ENCODE measurements around the gene FAM156A.
"Not testable (repeated sequence)": the region's sequence is repeated elsewhere in the genome, so short reads cannot be mapped to it uniquely, and the experiment has no call there.

FAM156A gene

GRCh38 chrX:52958113-52958959 is at the start of gene FAM156A:
Gene FAM156A, minus strand, starts transcription at chrX:52958518. Its CDS starts 9,930 bp downstream, at chrX:52948588.
- not testable (repeated sequence) for H3K27me3 ChIP-seq (ENCODE audit: control insufficient read depth in 5 of 5, insufficient read depth in 4 of 5, low read length in 5 of 5); H3K27ac ChIP-seq (ENCODE audit: low read depth, low read length); H3K4me3 ChIP-seq (ENCODE audit: low read depth in 1 of 5, low read length in 5 of 5); H3K9ac ChIP-seq (ENCODE audit: low read length in 5 of 5); H3K4me1 ChIP-seq (ENCODE audit: control insufficient read depth in 5 of 5, insufficient read depth in 5 of 5, low read length in 5 of 5); H3K36me3 ChIP-seq (ENCODE audit: control insufficient read depth in 5 of 5, insufficient read depth in 5 of 5, low read length in 5 of 5); H3K9me3 ChIP-seq (ENCODE audit: control insufficient read depth in 5 of 5, low read length in 5 of 5)

GRCh38 chrX:53005327-53005726 is 47.0 kb upstream of the FAM156A start:
- H3K36me3 ChIP-seq (ENCODE audit: control insufficient read depth in 5 of 5, insufficient read depth in 5 of 5, low read length in 5 of 5) = no peaks in the 10 kb centered on the region
- H3K9me3 ChIP-seq (ENCODE audit: control insufficient read depth in 5 of 5, low read length in 5 of 5) = peaks cover 3 to 14% (median 4%) of the 10 kb centered on the region in 5 donors
- H3K4me1 ChIP-seq (ENCODE audit: control insufficient read depth in 5 of 5, insufficient read depth in 5 of 5, low read length in 5 of 5) = no peaks in the 10 kb centered on the region
- H3K27me3 ChIP-seq (ENCODE audit: control insufficient read depth in 5 of 5, insufficient read depth in 4 of 5, low read length in 5 of 5) = peaks cover 6 to 43% (median 24%) of the 10 kb centered on the region in 5 donors
- H3K9ac ChIP-seq (ENCODE audit: low read length in 5 of 5) = no peak overlapping the region
- H3K4me3 ChIP-seq (ENCODE audit: low read depth in 1 of 5, low read length in 5 of 5) = no peak overlapping the region
- H3K27ac ChIP-seq (ENCODE audit: low read depth, low read length) = no peak overlapping the region

- Histone ChIP-seq H3K27ac (ENCODE audit: low read depth, low read length) (no peak overlapping the region), H3K4me3 (ENCODE audit: low read depth in 1 of 5, low read length in 5 of 5) (no peak overlapping the region), H3K36me3 (ENCODE audit: control insufficient read depth in 5 of 5, insufficient read depth in 5 of 5, low read length in 5 of 5) (no peaks in the 10 kb centered on the region), H3K9ac (ENCODE audit: low read length in 5 of 5) (no peak overlapping the region), H3K9me3 (ENCODE audit: control insufficient read depth in 5 of 5, low read length in 5 of 5) (peaks cover 3 to 14% (median 4%) of the 10 kb centered on the region in 5 donors), H3K4me1 (ENCODE audit: control insufficient read depth in 5 of 5, insufficient read depth in 5 of 5, low read length in 5 of 5) (no peaks in the 10 kb centered on the region), H3K27me3 (ENCODE audit: control insufficient read depth in 5 of 5, insufficient read depth in 4 of 5, low read length in 5 of 5) (peaks cover 11 to 49% (median 28%) of the 10 kb centered on the region in 5 donors)
Observed at GRCh38 chrX:53004811-53005210, 46.5 kb upstream of the FAM156A start.

GRCh38 chrX:53004038-53004437 is 45.7 kb upstream of the FAM156A start:
- peaks cover 0 to 9% (median 3%) of the 10 kb centered on the region in 5 donors for H3K9me3 ChIP-seq (ENCODE audit: control insufficient read depth in 5 of 5, low read length in 5 of 5)
- no peak overlapping the region for H3K9ac ChIP-seq (ENCODE audit: low read length in 5 of 5)
- H3K4me3 ChIP-seq (ENCODE audit: low read depth in 1 of 5, low read length in 5 of 5) = no peak overlapping the region
- H3K27ac ChIP-seq (ENCODE audit: low read depth, low read length) = no peak overlapping the region
- no peaks in the 10 kb centered on the region for H3K4me1 ChIP-seq (ENCODE audit: control insufficient read depth in 5 of 5, insufficient read depth in 5 of 5, low read length in 5 of 5)
- H3K27me3 ChIP-seq (ENCODE audit: control insufficient read depth in 5 of 5, insufficient read depth in 4 of 5, low read length in 5 of 5) = peaks cover 17 to 56% (median 32%) of the 10 kb centered on the region in 5 donors
- H3K36me3 ChIP-seq (ENCODE audit: control insufficient read depth in 5 of 5, insufficient read depth in 5 of 5, low read length in 5 of 5) = no peaks in the 10 kb centered on the region

- no peak overlapping the region for H3K27ac ChIP-seq (ENCODE audit: low read depth, low read length)
- no peaks in the 10 kb centered on the region for H3K36me3 ChIP-seq (ENCODE audit: control insufficient read depth in 5 of 5, insufficient read depth in 5 of 5, low read length in 5 of 5)
- no peaks in the 10 kb centered on the region for H3K4me1 ChIP-seq (ENCODE audit: control insufficient read depth in 5 of 5, insufficient read depth in 5 of 5, low read length in 5 of 5)
- no peak overlapping the region for H3K4me3 ChIP-seq (ENCODE audit: low read depth in 1 of 5, low read length in 5 of 5)
- peaks cover 0 to 1% (median 0%) of the 10 kb centered on the region in 5 donors for H3K9me3 ChIP-seq (ENCODE audit: control insufficient read depth in 5 of 5, low read length in 5 of 5)
- no peak overlapping the region for H3K9ac ChIP-seq (ENCODE audit: low read length in 5 of 5)
- H3K27me3 ChIP-seq (ENCODE audit: control insufficient read depth in 5 of 5, insufficient read depth in 4 of 5, low read length in 5 of 5) = peaks cover 21 to 62% (median 41%) of the 10 kb centered on the region in 5 donors
Observed at GRCh38 chrX:53003111-53003510, 44.8 kb upstream of the FAM156A start.

GRCh38 chrX:53001958-53002357 is 43.6 kb upstream of the FAM156A start:
- Histone ChIP-seq H3K4me3 (ENCODE audit: low read depth in 1 of 5, low read length in 5 of 5) (no peak overlapping the region), H3K27me3 (ENCODE audit: control insufficient read depth in 5 of 5, insufficient read depth in 4 of 5, low read length in 5 of 5) (peaks cover 21 to 65% (median 42%) of the 10 kb centered on the region in 5 donors), H3K4me1 (ENCODE audit: control insufficient read depth in 5 of 5, insufficient read depth in 5 of 5, low read length in 5 of 5) (no peaks in the 10 kb centered on the region), H3K27ac (ENCODE audit: low read depth, low read length) (no peak overlapping the region), H3K9ac (ENCODE audit: low read length in 5 of 5) (no peak overlapping the region), H3K36me3 (ENCODE audit: control insufficient read depth in 5 of 5, insufficient read depth in 5 of 5, low read length in 5 of 5) (no peaks in the 10 kb centered on the region), H3K9me3 (ENCODE audit: control insufficient read depth in 5 of 5, low read length in 5 of 5) (no peaks in the 10 kb centered on the region)

GRCh38 chrX:53000447-53001135 is 42.3 kb upstream of the FAM156A start:
- peaks cover 0 to 5% (median 4%) of the 10 kb centered on the region in 5 donors for H3K4me1 ChIP-seq (ENCODE audit: control insufficient read depth in 5 of 5, insufficient read depth in 5 of 5, low read length in 5 of 5)
- H3K4me3 ChIP-seq (ENCODE audit: low read depth in 1 of 5, low read length in 5 of 5) = no peak overlapping the region
- H3K27ac ChIP-seq (ENCODE audit: low read depth, low read length) = no peak overlapping the region
- peaks cover 21 to 58% (median 42%) of the 10 kb centered on the region in 5 donors for H3K27me3 ChIP-seq (ENCODE audit: control insufficient read depth in 5 of 5, insufficient read depth in 4 of 5, low read length in 5 of 5)
- no peak overlapping the region for H3K9ac ChIP-seq (ENCODE audit: low read length in 5 of 5)
- no peaks in the 10 kb centered on the region for H3K9me3 ChIP-seq (ENCODE audit: control insufficient read depth in 5 of 5, low read length in 5 of 5)
- no peaks in the 10 kb centered on the region for H3K36me3 ChIP-seq (ENCODE audit: control insufficient read depth in 5 of 5, insufficient read depth in 5 of 5, low read length in 5 of 5)

GRCh38 chrX:52995987-52996331 is 37.6 kb upstream of the FAM156A start:
- H3K27ac ChIP-seq (ENCODE audit: low read depth, low read length) = peak overlapping the region; percentile 60
- peaks cover 0 to 20% (median 17%) of the 10 kb centered on the region in 5 donors for H3K4me1 ChIP-seq (ENCODE audit: control insufficient read depth in 5 of 5, insufficient read depth in 5 of 5, low read length in 5 of 5)
- H3K27me3 ChIP-seq (ENCODE audit: control insufficient read depth in 5 of 5, insufficient read depth in 4 of 5, low read length in 5 of 5) = peaks cover 7 to 32% (median 27%) of the 10 kb centered on the region in 5 donors
- peak overlapping the region; percentile 73 to 96 (median 84) for H3K4me3 ChIP-seq (ENCODE audit: low read depth in 1 of 5, low read length in 5 of 5)
- no peaks in the 10 kb centered on the region for H3K36me3 ChIP-seq (ENCODE audit: control insufficient read depth in 5 of 5, insufficient read depth in 5 of 5, low read length in 5 of 5)
- H3K9me3 ChIP-seq (ENCODE audit: control insufficient read depth in 5 of 5, low read length in 5 of 5) = peaks cover 0 to 4% (median 0%) of the 10 kb centered on the region in 5 donors
- peak overlapping the region in 2 of 5 donors; percentile 40 to 57 for H3K9ac ChIP-seq (ENCODE audit: low read length in 5 of 5)

- Histone ChIP-seq H3K27me3 (ENCODE audit: control insufficient read depth in 5 of 5, insufficient read depth in 4 of 5, low read length in 5 of 5) (peaks cover 4 to 26% (median 21%) of the 10 kb centered on the region in 5 donors), H3K4me1 (ENCODE audit: control insufficient read depth in 5 of 5, insufficient read depth in 5 of 5, low read length in 5 of 5) (peaks cover 0 to 20% (median 17%) of the 10 kb centered on the region in 5 donors), H3K9me3 (ENCODE audit: control insufficient read depth in 5 of 5, low read length in 5 of 5) (peaks cover 0 to 4% (median 0%) of the 10 kb centered on the region in 5 donors), H3K4me3 (ENCODE audit: low read depth in 1 of 5, low read length in 5 of 5) (peak overlapping the region; percentile 73 to 96 (median 84)), H3K9ac (ENCODE audit: low read length in 5 of 5) (peak overlapping the region in 4 of 5 donors; percentile 38 to 73 (median 58)), H3K27ac (ENCODE audit: low read depth, low read length) (peak overlapping the region; percentile 74), H3K36me3 (ENCODE audit: control insufficient read depth in 5 of 5, insufficient read depth in 5 of 5, low read length in 5 of 5) (no peaks in the 10 kb centered on the region)
Observed at GRCh38 chrX:52995135-52995986, 37.0 kb upstream of the FAM156A start.
